NCI-H1092 (cell line): ENCODE data around the gene MYL11.

Experiments used
- DNase-seq: peaks from one replicate; lab custom pipeline; 2025; lab: John Stamatoyannopoulos, UW

Gene MYL11

GRCh38 chr16:30371248-30371816, 3.3 kb upstream of the MYL11 start:
- no peak for DNase-seq

GRCh38 chr16:30372038-30372712, 2.4 kb upstream of the MYL11 start:
- no peak for DNase-seq

DNA sequence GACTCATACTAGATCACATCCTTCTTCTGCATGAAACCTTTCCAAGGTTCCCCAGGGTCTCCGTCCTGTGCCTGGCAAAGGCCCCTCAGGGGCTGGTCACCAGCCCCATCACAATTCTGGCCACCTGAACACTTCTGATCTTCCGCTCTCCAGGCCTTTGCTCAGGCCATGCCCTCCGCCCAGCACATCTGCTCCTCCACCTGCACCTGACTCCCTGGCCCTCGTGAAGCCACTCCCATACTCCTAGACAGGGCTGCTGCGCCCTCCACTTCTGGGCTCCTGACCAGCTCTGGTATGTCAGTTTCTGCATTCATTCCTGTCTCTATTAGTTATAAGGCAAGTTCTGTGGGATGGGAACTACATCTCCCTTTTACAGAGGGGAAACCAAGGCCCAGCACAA, 1.9 kb upstream of the MYL11 start:
- no peak for DNase-seq

GRCh38 chr16:30375864-30376263, 1.3 kb downstream of the MYL11 start:
- no peak for DNase-seq

DNA sequence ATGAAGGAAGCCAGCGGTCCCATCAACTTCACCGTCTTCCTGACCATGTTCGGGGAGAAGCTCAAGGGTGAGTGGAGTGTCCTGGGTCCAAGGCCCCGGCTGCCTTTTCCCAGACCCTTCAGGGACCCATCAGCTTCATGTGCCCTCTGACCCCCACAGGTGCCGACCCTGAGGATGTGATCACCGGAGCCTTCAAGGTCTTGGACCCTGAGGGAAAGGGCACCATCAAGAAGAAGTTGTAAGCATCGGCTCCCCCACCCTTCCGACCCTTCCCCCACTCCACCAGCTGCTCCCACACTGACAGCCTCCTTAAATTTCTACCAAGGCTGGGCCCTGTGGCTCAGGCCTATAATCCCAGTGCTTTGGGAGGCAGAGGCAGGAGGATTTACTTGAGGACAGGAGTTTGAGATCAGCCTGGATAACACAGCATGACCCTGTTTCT, 1.9 kb downstream of the MYL11 start:
- DNase-seq = no peak

DNA sequence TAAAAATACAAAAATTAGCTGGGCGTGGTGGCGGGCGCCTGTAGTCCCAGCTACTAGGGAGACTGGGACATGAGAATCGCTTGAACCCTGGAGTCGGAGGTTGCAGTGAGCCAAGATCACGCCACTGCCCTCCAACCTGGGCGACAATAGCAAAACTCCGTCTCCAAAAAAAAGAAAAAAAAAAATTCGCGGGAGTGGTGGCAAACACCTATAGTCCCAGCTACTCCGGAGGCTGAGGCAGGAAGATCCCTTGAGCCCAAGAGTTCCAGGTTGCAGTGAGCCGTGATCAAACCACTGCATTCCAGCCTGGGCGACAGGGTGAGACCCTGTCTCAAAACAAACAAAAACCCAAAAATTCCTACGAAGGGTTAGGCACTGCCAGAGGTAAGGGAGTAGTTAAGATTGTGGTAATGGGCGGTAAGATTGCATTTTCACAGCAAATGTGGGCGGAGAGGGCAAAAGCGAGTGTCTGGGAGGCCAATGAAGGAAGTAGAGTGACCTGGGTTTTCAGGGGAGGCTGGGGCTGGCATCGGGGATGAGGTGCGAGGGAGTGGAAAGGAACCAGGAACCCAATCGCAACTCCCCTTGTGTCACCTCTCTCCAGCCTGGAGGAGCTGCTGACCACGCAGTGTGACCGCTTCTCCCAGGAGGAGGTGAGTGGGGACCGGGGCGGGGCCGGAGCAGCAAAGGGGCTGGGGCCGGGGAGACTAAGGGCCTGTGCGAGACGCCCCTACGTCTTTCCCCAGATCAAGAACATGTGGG, 2.6 kb downstream of the MYL11 start:
- no peak for DNase-seq

DNA sequence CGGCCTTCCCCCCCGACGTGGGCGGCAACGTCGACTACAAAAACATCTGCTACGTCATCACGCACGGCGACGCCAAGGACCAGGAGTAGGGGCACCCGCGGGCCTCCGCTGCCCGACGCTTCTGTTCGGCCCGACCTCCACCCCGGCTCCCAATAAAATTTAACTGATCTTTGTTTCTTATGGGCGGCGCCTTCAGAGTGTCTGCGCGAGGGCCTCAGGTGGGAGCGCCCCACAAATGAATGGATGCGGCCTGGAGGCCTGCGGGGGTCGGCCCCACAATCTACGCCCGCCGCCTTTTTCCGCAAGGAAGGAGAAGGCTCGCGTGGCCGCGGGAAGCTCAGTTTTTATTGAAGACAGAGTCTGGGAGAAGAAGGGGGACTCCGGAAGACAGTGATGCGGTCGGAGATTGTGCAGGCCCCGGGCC, 3.2 kb downstream of the MYL11 start:
- DNase-seq = peak; percentile 86

DNA sequence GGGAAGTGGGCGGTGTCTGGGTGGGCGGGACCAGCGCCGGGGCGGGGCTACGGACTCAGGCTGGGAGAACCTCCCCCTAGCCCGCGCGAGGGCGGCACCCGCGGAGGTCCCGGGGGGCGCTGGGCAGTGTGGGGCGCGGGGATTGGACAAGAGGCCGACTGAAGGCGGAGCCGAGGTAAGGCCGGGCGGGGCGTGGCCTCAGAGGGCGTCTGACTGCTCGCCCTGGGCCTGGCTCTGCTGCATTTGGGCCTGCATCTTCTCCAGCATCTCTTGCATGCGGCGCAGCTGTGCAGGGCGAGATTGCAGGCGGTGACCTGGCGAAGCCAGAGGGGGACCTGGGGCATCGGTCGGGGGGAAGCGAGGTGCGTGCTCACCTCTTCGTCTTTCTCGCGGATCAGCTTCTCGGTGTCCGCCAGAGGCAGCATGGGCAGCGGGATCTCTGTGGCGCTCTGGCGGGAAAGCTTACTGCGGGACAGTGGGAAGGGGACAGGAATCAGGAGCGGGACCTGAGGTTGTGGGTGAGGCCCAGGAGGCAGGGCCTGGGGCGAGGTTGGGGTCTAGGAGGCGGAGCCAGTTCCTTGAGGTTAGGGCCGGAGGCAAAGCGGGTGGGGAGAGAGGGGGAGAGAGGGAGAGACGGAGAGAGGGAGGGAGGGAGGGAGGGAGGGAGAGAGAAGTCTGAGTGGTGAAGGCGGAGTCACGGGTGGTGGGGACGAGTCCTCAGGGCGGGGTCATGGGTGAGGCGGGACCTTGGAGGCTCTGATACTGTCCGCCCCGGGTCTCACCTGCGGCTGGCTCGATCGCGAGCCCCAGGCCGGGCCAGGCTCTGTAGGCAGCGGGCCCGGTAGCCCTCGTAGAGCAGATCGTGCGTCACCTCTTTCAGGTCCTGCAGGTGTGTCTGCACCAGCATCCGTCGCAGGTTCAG, 3.9 kb downstream of the MYL11 start:
- peak; percentile 95 for DNase-seq

DNA sequence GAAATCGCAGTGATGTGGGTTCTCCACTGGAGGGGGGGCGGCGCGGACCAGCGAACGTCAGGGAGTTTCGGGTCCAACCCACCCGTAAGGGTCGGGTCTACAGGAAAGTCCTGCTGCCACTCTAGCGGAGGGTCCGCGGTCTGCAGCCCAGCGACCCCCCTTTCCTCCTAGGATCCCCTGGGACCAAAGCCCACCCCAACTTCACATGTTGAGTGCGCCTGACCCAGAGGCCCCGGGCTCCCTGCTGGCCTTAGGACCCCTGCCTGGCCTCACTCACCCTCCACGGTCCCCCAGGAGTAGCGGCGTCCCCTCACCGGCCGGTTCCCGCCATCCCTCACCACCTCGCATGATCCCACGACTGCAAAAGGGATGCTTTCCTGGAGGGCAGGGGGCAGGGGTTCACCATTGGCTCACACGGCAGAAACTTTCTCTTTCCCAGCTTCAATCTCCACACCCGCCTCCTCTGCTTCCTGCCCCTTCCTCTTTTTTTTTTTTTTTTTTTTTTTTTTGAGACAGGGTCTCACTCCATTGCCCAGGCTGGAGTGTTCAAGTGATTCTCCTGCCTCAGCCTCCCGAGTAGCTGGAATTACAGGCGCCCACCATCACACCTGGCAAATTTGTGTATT, 4.7 kb downstream of the MYL11 start:
- no peak for DNase-seq

- DNase-seq = no peak
These were observed 5.6 kb downstream of the MYL11 start for GRCh38 chr16:30380072-30380802.

- DNase-seq = no peak
These were observed 6.2 kb downstream of the MYL11 start for GRCh38 chr16:30380803-30381208.

DNA sequence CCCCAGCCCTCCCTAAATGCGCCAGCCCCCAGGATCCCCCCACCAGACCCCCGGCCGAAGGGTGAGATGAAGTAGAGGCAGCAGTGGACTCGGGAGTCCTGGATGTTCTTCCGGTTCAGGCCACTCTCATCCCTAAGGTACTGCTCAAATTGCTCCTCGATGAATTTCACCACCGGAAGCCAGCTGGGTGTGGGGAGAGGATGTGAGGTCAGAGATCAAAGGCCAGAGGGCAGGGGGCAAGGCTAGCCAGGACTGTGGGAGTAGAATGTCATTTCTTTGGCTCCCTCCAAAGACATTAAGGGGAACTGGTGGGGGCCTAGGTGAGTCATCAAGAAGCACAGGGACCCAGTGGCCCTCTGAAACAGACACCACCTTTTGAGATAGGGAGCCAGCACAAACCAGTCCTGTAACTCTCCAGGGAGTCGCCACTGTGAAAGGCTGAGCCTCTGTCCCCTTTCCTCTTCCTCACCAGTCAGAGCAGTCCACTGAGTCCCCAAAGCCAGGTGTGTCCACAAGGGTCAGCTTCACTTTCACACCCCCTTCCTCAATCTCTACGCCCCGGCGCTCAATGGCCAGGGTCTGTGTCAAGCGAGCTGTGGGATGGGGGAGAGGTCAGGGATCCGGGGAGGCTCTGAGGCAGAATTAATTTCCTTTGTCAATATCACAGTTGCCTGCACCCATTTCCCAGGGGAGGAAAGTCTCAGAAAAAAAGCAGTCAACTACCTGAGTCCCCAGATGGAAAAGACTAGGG, 6.9 kb downstream of the MYL11 start:
- DNase-seq = no peak

DNA sequence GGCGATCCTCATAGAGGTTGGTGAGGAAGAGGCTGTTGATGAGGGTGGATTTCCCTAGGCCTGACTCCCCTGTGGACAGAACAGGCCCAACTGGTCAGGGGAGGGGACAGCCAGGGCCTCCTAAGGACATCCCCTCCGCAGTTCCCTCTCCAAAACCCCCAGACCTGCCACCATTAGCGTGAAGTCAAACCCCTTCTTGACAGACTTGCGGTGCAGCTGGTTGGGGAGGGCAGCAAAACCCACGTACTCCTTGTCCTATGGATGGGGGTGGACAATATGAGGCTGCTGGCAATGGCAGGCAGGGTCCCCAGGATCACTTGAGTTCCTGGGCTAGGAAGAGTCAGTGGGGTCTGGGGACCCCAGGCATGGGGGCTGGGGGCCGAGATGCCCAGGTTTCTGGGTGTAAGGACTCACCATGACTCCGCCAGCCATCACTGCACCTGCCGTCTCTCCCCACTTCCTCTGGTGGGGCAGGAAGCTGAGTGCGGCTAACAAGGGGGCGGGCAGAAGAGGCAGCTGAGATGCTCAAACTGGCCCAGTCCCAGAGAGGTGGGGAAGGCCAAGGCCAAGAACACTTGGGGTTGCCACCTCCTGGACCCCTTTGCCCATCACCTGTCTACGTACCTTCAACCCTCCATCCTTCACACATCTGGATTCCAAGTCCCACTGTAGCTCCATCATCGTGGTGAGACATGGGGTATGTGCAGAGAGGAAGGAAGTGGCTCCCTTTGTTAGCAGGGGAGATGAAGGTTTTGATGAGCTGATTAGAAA, 7.7 kb downstream of the MYL11 start, which contains the start of gene SEPTIN1:
Gene SEPTIN1 (minus strand): TSS at position 451 of the 771 bp plus-strand sequence. CDS start 19 bp downstream, at position 432.
- DNase-seq = no peak

DNA sequence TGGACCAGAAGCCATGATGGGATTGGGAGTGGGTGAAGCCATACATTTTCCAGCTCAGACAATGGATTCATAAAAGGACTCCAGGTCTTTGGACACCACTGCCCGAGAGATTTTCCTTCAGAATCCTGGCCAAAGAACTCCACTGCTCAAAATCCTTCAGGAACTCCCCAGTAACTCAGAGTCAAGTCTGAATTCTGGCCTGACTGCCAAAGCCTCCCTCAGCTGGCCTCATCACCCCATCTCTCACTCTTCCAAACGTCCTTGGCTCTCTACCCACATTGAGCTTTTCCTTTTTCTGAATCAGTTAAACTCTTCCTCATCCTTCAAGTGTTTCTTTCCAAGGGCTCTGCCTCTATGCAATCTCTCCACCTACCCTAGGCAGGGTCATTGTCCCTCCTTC, 8.9 kb downstream of the MYL11 start:
- no peak for DNase-seq

GRCh38 chr16:30394592-30395154, 20.1 kb downstream of the MYL11 start:
- DNase-seq = no peak

DNA sequence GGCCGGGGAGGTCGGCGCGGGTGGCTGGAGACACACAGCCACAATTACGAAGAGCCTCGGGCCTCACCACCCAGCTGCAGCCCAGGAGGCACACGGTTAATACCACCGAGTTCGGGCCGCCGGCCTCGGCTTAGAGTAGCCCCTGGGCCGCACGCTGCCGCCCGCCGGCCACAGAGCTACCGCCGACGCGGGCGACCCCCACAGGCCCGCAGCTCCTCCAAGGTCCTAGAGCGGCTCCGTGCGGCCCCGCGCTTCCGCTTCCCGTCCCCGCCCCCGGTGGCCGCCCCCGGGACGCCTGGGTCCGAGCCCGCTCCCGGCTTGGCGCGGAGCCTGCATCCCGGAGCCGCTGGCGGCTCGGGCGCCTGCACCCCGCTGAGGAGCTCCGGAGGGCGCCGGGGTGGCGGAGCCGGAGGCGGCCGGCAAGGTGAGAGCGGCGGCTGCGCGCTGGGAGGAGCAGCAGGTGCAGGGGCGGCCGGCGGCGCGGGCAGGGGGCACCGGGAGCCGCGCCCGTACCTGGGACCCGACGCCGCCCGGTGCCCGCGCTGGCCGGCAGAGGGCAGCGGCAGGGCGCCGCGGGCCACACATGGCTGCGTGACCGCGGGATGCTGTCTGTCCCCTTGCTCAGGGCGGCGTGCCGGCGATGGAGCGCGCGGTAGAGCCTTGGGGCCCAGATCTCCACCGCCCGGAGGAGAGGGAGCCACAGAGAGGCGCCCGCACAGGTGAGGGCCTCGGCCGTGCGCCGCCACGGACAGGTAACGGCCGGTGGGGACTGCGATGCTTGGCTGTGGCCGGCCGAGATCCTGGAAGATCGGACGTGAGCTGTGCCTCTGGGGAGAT, 20.8 kb downstream of the MYL11 start, which contains the start of gene ZNF48:
Gene ZNF48 (plus strand): TSS at position 266 of the 837 bp plus-strand sequence. CDS start 375 bp downstream, at position 641.
- DNase-seq = peak; percentile 88

GRCh38 chr16:30395992-30396585, 21.5 kb downstream of the MYL11 start:
- DNase-seq = no peak
